GM21367 (cell line): ENCODE data around the gene CLIP1.
"Not testable (repeated sequence)": the region's sequence is repeated elsewhere in the genome, so short reads cannot be mapped to it uniquely, and the experiment has no call there.

Source experiments
- ATAC-seq: cut with Tn5 transposase; IDR thresholded peaks from one replicate; pipeline ENCODE4 v1.9.1; 2021; ENCODE audit not compliant: unreplicated experiment

CLIP1 gene

GRCh38 chr12:122437656-122438121, 15.2 kb upstream of the CLIP1 start:
- no peak for ATAC-seq

GRCh38 chr12:122435186-122435585, 12.7 kb upstream of the CLIP1 start:
- no peak for ATAC-seq

GRCh38 chr12:122429043-122429442, 6.6 kb upstream of the CLIP1 start:
- ATAC-seq: not testable (repeated sequence)

- ATAC-seq: no peak
These were observed 4.9 kb upstream of the CLIP1 start for GRCh38 chr12:122427403-122427802.

DNA sequence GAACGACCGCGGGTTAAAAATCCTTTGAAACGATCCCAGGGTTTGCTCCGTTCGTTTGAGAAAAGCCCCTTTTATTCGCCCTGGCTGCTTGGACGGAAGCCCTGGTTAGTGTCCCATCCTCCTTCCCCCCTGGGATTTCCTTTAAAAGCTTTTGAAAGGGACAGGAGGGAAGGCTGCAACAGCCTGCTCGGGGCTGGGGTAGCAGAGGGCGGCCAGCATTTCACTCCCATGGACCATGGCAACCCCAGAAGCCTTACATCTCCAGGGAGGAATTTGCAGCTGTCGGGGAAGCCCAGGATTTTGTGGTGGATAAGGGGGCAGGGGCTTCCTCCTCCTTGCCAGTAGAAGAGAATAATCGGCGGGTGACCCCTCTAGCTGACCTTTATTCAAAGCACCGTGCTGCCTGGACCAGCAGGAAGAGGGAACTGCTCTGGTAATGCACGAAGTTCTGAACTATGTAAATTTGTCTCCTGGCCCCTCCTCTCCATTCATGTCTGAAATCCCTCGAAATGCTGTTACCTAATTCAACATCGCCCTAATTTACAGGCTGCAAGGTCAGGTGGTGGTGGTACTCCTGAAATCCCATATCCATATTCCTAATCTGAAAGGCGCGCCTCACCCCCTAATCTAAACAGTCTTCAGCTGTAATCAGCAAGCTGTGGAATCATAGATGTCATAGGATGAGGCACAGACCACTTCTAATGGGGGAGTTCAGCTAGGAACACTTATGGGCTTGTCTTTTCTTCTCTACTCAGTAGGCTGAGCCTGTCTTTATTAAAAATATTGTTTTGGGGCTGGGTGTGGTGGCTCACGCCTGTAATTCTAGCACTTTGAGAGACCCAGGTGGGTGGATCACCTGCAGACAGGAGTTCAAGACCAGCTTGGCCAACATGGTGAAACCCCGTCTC, 1.0 kb upstream of the CLIP1 start:
- ATAC-seq: no peak

DNA sequence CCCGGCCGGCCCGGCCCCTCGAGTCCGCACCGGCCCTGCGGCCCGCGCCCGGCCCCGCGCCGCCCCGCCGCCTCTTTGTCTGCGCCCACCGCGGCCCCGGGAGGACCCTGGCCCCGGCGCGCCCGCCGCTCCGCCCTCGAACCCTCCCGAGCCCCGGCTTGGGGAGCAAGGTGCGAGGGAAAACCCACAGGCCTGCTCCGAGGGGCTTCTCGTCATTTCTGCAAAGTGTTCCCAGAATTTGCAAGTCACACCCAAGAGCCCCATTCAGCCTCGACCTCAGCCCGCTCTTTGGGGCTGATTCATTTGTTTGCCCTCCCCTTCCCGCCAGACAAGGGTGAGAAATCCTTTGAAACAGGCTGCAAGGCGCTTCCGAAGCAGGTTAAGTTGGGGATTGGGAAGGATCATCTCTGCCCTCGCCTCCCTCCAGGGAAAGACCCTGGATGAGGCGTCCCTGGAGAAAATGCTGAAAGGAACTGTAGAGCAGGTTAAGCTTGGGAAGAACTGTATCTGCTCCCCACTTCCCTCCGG, 325 bp upstream of the CLIP1 start:
- ATAC-seq: no peak

- no peak for ATAC-seq
These were observed 1.2 kb downstream of the CLIP1 start for GRCh38 chr12:122421187-122421820.

DNA sequence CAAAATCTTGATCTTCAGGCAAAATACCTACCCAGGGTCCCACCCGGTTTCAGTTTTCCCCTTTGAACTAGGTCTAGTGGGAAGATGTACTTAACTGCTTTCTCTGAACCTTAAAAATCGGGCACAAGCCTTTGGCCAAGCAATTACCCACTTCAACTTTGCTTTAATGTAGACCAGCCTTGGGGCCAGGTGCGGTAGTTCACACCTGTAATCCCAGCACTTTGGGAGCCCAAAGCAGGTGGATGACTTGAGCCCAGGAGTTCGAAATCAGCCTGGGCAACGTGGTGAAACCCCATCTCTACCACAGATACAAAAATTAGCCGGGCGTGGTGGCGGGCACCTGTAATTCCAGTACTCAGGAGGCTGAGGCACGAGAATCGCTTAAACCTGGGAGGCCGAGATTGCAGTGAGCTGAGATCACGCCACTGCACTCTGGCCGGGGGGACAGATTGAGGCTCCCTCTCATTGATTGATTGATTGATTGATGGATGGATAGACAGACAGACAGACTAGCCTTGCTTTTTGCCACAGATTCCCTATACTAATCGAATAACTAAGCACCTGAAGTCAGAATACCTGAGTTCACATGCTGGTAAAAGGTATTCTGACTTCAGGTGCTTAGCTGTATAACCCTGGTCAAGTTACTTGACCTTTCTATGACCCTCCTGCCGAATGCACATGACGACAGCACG, 1.9 kb downstream of the CLIP1 start:
- no peak for ATAC-seq

DNA sequence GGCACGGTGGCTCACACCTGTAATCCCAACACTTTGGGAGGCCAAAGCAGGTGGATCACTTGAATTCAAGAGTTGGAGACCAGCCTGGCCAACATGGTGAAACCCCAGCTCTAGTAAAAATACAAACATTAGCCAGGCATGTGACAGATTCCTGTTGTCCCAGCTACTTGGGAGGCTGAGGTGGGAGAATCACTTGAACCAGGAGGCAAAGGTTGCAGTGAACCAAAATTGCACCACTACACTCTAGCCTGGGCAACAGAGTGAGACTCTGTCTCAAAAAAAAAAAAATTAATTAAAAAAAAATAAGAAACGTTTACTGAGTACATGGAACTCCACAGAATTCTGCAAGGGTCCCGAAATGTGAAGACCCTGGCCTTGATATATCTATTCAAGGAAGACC, 3.4 kb downstream of the CLIP1 start:
- ATAC-seq: not testable (repeated sequence)

GRCh38 chr12:122415665-122416064, 6.8 kb downstream of the CLIP1 start:
- ATAC-seq: not testable (repeated sequence)

- no peak for ATAC-seq
These were observed 8.7 kb downstream of the CLIP1 start for GRCh38 chr12:122413516-122414404.

DNA sequence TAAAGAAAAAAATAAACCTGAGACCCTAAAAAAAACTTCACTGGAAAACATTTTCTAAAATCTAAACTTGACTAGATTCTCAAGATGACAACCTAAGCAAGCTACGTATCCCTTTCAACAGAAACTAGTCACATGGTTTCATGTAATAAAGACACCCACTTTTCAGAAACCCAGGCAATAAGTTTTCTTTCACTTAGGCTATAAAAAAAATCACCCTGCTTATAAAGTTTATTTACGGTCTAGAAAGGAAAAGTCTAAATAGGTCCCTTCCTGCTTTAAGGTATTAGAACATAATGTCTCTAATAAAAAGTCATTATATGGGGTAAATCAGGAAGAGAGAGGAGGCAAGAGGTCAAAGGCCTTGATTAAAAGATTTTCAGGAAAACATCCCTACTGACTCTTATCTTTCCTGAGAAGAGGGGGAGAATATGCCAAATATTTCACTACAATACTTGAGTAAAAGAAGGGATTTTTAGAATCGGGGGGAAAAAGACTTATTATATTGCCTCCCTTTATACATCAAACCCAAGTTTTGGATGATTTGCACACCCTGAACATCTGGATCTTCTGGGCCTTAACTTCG, 9.5 kb downstream of the CLIP1 start:
- ATAC-seq: no peak

DNA sequence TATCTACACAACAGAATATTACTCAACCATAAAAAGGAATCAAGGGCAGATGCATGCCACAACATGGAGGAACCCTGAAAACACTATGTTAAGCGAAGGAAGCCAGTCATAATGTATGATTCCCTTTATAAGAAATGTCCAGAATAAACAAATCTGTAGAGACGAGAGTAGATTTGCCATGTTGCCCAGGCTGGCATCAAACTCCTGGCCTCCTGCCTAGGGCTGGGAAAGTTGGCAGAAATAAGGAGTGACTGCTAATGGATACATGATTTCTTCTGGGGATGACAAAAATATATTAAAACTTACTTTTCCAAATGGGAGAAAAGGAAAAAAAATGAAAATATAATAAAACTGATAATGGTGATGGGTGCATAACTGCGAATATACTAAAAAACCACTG, 10.9 kb downstream of the CLIP1 start:
- no peak for ATAC-seq

DNA sequence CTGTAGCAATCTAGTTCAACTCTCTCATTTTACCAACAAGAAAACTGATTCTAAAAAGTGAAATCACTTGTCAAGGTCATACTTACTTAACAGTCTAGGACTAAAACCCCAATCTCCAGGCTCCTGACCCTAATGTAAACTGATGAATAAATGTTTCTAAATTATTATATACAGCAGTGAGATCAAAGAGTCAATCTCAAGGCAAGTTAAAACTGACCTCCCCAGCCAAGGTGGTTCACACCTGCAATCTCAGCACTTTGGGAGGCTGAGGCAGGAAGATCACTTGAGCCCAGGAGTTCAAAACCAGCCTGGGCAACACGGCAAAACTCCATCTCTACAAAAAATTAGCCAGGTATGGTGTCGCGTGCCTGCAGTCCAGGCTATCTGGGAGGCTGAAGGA, 15.3 kb downstream of the CLIP1 start:
- ATAC-seq: no peak

- no peak for ATAC-seq
These were observed 15.7 kb downstream of the CLIP1 start for GRCh38 chr12:122406701-122407164.

DNA sequence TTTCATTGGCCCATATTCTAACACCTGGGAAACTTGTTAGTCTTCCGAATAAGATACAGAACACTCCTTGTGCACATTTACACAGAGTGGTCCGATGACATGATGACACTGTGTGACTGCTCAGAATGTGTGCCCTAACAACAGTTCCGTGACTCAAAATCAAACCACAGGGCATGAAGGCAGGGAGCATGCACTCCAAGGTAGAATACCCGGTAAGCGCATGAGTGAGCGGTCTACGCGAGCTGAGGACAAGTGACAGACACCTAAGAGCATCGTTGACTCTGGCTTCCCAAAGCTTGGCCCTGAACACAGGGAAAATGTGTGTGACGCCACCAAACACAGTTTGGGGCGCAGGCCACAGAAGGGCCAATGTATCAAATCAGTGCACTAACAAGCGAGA, 18.6 kb downstream of the CLIP1 start:
- ATAC-seq: no peak

- ATAC-seq: no peak
These were observed 19.2 kb downstream of the CLIP1 start for GRCh38 chr12:122403115-122403770.

DNA sequence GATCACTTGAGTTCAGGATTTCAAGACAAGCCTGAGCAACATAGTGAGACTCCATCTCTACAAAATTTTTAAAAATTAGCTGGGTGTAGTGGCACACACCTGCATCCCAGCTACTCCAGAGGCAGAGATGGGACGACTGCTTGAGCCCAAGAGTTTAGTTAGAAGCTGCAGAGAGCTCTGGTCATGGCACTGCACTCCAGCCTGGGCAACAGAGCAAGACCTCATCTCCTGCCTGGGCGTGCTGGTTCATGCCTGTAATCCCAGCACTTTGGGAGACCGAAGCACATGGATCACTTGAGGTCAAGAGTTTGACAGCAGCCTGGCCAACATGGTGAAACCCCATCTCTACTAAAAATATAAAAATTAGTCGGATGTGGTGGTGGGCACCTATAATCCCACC, 20.2 kb downstream of the CLIP1 start:
- no peak for ATAC-seq

DNA sequence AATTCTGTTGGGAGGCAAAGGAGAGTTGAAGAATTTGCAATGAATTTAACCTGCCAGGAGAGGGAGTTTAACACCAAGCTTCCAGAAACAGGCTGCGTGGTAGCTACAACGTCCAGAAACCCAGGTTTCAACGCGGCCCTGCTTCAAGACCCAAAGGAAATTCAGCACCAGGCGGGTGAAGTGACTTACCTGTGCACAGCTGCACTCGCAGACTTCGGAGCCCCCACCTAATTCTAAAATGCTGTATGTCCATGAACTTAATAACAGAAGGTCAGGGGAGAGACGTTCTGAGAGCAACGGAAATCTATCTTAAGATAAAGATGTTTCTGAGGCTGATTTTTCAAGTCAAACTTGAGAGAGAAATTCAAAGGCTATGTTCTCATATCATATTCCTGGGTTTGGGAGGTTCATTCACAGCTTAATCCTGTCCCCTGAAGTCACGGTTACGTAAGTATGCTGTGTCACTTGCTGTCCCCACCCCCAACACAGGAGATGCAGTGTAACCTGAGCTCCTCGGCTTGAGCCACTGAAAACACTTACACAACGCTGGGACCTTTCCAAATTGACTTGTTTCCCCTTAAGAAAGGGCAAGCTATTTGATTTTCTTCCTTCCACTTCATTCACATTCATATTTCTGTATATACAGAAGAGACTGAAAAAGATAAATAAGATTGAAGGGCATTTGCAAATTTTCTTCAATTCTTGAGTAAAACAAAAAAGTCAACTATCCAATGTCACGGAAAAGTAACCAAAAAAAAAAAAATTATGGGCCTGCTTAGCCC, 22.7 kb downstream of the CLIP1 start:
- no peak for ATAC-seq
